IMR-90 (cell line): ENCODE measurements around the gene FOXD4L3. TPM values are rescaled to one million over a fixed set of nuclear protein-coding genes. Genes with fewer than 3 reads are reported as not detected.
"Not testable (repeated sequence)": the region's sequence is repeated elsewhere in the genome, so short reads cannot be mapped to it uniquely, and the experiment has no call there.

ENCODE experiments used
- ATAC-seq: fragments of 200-7000 bp; cut with Tn5 transposase; 2 replicates; pipeline ENCODE4 v1.9.1; 2020; ENCODE audit warnings: low read depth, mild to moderate bottlenecking, moderate library complexity
- BruUV-seq: library from RNA; stranded (reverse); fragments of 400-500 nt; replicated peaks from 2 replicates; lab custom pipeline; 2021; lab: Mats Ljungman, UMichigan
- CTCF ChIA-PET: fragments of 300-600 bp; formaldehyde crosslinking; extraction: SDS; loops from one replicate; lab custom pipeline; 2021; ENCODE audit warnings: antibody characterized with exemption; lab: Yijun Ruan, JAX
- POLR2A ChIA-PET: fragments of 300-600 bp; sonication (Branson Sonifier 250); formaldehyde crosslinking; loops from one replicate; lab custom pipeline; 2022; ENCODE audit warnings: antibody characterized with exemption; ENCODE audit not compliant: unreplicated experiment; lab: Charles Lee
- DNase-seq: peaks from one replicate; pipeline ENCODE4 v3.0.0; 2013
- H2AFZ ChIP-seq: replicated peaks from 2 replicates; pipeline ENCODE3; 2013; ENCODE audit warnings: low read length, mild to moderate bottlenecking; ENCODE audit not compliant: poor library complexity
- H2AK5ac ChIP-seq: 2 replicates; pipeline ENCODE4 v1.6.1; 2013; ENCODE audit warnings: low read depth, low read length, inconsistent platforms
- H2AK9ac ChIP-seq: replicated peaks from 2 replicates; pipeline ENCODE3; 2013; ENCODE audit warnings: mild to moderate bottlenecking, low read depth, low read length, moderate library complexity; ENCODE audit not compliant: poor library complexity
- H2BK120ac ChIP-seq: 2 replicates; pipeline ENCODE4 v1.6.1; 2013; ENCODE audit warnings: low read depth, low read length, inconsistent platforms
- H2BK15ac ChIP-seq: 3 replicates; pipeline ENCODE4 v1.6.1; 2013; ENCODE audit warnings: low read depth, low read length, inconsistent platforms
- H2BK20ac ChIP-seq: 2 replicates; pipeline ENCODE4 v1.6.1; 2013; ENCODE audit warnings: low read depth, mild to moderate bottlenecking, inconsistent platforms, low read length, moderate library complexity
- H2BK5ac ChIP-seq: 2 replicates; pipeline ENCODE4 v1.6.1; 2013; ENCODE audit warnings: mild to moderate bottlenecking, low read depth, low read length, inconsistent platforms; ENCODE audit not compliant: poor library complexity, severe bottlenecking
- H3K14ac ChIP-seq: replicated peaks from 2 replicates; pipeline ENCODE4 v1.6.1; 2013; ENCODE audit warnings: low read depth, low read length, inconsistent platforms
- H3K18ac ChIP-seq: 2 replicates; pipeline ENCODE4 v1.6.1; 2013; ENCODE audit warnings: low read depth, low read length, control low read depth
- H3K23ac ChIP-seq: 2 replicates; pipeline ENCODE4 v1.6.1; 2013; ENCODE audit warnings: low read depth, low read length, inconsistent platforms
- H3K27ac ChIP-seq: 2 replicates; pipeline ENCODE4 v1.5.1; 2013; ENCODE audit warnings: mild to moderate bottlenecking, control low read depth, low read length; ENCODE audit not compliant: insufficient read depth
- H3K27me3 ChIP-seq: 2 replicates; pipeline ENCODE4 v1.6.1; 2013; ENCODE audit warnings: low read length; ENCODE audit not compliant: control insufficient read depth, insufficient read depth
- H3K36me3 ChIP-seq: 2 replicates; pipeline ENCODE4 v1.6.1; 2013; ENCODE audit warnings: low read length, mixed read lengths; ENCODE audit not compliant: control insufficient read depth, insufficient read depth
- H3K4ac ChIP-seq: 2 replicates; pipeline ENCODE4 v1.6.1; 2013; ENCODE audit warnings: low read depth, low read length, inconsistent platforms
- H3K4me1 ChIP-seq: 2 replicates; pipeline ENCODE4 v1.6.1; 2013; ENCODE audit warnings: low read length, mixed read lengths; ENCODE audit not compliant: control insufficient read depth, insufficient read depth
- H3K4me2 ChIP-seq: 2 replicates; pipeline ENCODE4 v1.6.1; 2013; ENCODE audit warnings: low read depth, mild to moderate bottlenecking, control low read depth, low read length, moderate library complexity
- H3K4me3 ChIP-seq: 2 replicates; pipeline ENCODE4 v1.5.1; 2013; ENCODE audit warnings: low read depth, mild to moderate bottlenecking, control low read depth, low read length, moderate library complexity; ENCODE audit not compliant: insufficient read depth
- H3K56ac ChIP-seq: 2 replicates; pipeline ENCODE4 v1.6.1; 2013; ENCODE audit warnings: low read length, inconsistent platforms; ENCODE audit not compliant: insufficient read depth; ENCODE audit errors: extremely low read depth
- H3K79me1 ChIP-seq, 2 experiments: 2 replicates each; pipeline ENCODE4 v1.6.1; 2013; ENCODE audit warnings: low read length in 2 of 2, inconsistent platforms in 1 of 2, low read depth in 1 of 2
- H3K9ac ChIP-seq: 2 replicates; pipeline ENCODE4 v1.6.1; 2013; ENCODE audit warnings: low read depth, low read length, control low read depth
- H3K9me1 ChIP-seq: 2 replicates; pipeline ENCODE4 v1.6.1; 2013; ENCODE audit warnings: low read length, inconsistent platforms; ENCODE audit not compliant: insufficient read depth
- H3K9me3 ChIP-seq: 2 replicates; pipeline ENCODE4 v1.6.1; 2013; ENCODE audit warnings: low read length; ENCODE audit not compliant: control insufficient read depth, insufficient read depth
- H4K20me1 ChIP-seq: 2 replicates; pipeline ENCODE4 v1.6.1; 2013; ENCODE audit warnings: low read length, inconsistent platforms; ENCODE audit not compliant: insufficient read depth
- H4K5ac ChIP-seq: 2 replicates; pipeline ENCODE4 v1.6.1; 2013; ENCODE audit warnings: mild to moderate bottlenecking, low read depth, low read length, control low read depth
- H4K8ac ChIP-seq, 2 experiments: 2 replicates each; pipeline ENCODE4 v1.6.1; 2013; ENCODE audit warnings: low read depth in 2 of 2, low read length in 2 of 2, control low read depth in 1 of 2, inconsistent platforms in 1 of 2
- H4K91ac ChIP-seq: 2 replicates; pipeline ENCODE4 v1.6.1; 2013; ENCODE audit warnings: low read depth, low read length, inconsistent platforms; ENCODE audit not compliant: insufficient read depth
- WGBS, 2 experiments: methylation state at CpG; one replicate each; pipeline versions ENCODE4 v1.1.5 to v1.1.7; 2013; ENCODE audit warnings: missing lambda C conversion rate in 2 of 2; ENCODE audit not compliant: insufficient read length in 1 of 2; ENCODE audit errors: extremely low coverage in 2 of 2; 5-methylcytosine and 5-hydroxymethylcytosine counted together
- dilution Hi-C: fragments of 300-500 bp; cut with HindIII; formaldehyde crosslinking; loops from one replicate; pipeline ENCODE4 v1.14.3; 2018; ENCODE audit warnings: low sequenced_read_pairs; ENCODE audit not compliant: unreplicated experiment
- in situ Hi-C: fragments of 300-500 bp; cut with MboI; formaldehyde crosslinking; loops from 3 replicates; pipeline ENCODE4 v1.14.3; 2019; ENCODE audit warnings: low sequenced_read_pairs, inconsistent platforms, mixed read lengths
- intact Hi-C: fragments of 100-400 bp; cut with micrococcal nuclease; formaldehyde crosslinking; loops from 2 replicates; pipeline ENCODE4 v1.10.0; 2022
- polyA plus RNA-seq, 3 experiments: library from polyadenylated mRNA; depleted of rRNA; stranded (reverse); fragments of >200 nt; gene quantifications; 2 replicates each; pipeline ENCODE4 v1.2.3, GENCODE V29; 2012; ENCODE audit warnings: low replicate concordance in 1 of 3
- total RNA-seq: library from RNA; depleted of rRNA; stranded (reverse); fragments of >200 nt; gene quantifications from 2 replicates; pipeline ENCODE4 v1.2.3, GENCODE V29; 2012

FOXD4L3 gene
- total and polyA plus RNA-seq, 2 of the 4 experiments (the other 2 are of a cell fraction): not detected

DNA sequence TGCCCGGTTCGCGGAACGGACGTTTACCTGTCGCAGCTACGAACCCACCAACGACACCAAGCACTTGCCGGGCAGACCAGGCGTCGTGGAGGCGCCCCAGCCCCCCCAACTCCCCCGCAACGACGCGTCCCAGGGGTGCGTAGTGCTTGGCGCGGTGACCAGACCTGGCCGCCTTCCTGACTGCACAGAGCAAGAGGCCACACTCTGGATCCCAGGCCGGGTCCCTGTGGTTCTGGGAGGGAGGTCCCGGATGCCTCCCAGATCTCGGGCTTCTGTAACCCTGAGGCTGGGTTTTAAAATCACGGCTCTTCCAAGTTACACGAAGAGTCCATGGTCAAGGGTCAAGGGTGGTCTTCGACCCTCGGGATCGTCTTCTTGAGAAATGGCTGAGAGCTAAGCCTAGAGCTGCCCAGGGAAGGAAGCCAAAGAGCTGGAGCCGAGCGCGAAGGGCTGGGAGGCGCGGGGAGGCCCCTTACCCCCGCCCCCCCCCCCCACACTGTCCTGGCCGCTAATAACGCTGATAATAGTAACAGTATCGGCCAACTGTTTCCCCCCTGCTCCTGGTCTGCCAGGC, 3.8 kb downstream of the FOXD4L3 start:
- H3K9me3 ChIP-seq, H3K9me1 ChIP-seq, H3K27ac ChIP-seq, H3K79me1 ChIP-seq, in situ Hi-C loops, H3K23ac ChIP-seq, H4K20me1 ChIP-seq, H3K36me3 ChIP-seq, H3K4me3 ChIP-seq, dilution Hi-C loops, H3K18ac ChIP-seq, CTCF ChIA-PET, H4K8ac ChIP-seq, H3K4ac ChIP-seq, H4K5ac ChIP-seq, BruUV-seq, H2AK5ac ChIP-seq, H2BK15ac ChIP-seq, H2BK120ac ChIP-seq, H4K91ac ChIP-seq, H2AFZ ChIP-seq, H2BK20ac ChIP-seq, H2AK9ac ChIP-seq, H2BK5ac ChIP-seq, H3K9ac ChIP-seq, DNase-seq, H3K14ac ChIP-seq, H3K4me1 ChIP-seq, H3K4me2 ChIP-seq, ATAC-seq, H3K56ac ChIP-seq, POLR2A ChIA-PET, intact Hi-C loops, H3K27me3 ChIP-seq: not testable (repeated sequence)
- no CpG with 5 or more reads among the region's 37 CpGs for WGBS, 2 experiments

DNA sequence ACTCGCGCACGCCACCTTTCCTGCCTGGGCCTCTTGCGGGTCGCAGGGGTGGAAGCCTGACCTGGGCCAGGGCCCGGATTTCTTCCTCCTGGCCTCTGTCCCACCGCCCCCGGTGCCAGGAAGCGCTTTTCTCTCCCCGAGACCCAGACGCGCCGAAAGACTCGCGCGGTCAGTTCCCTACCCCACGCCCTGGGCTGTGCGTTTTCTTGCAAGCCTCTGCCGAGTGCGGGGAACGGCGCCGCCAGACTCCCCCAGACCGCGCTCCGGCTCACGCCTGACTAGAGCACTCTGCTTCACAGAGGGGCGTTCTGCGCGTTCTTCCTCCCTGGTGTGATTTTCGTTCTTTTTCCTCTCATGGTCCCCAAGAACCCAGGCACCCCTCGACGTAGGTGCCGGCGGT, 4.5 kb downstream of the FOXD4L3 start:
- WGBS, 2 experiments: no CpG with 5 or more reads among the region's 35 CpGs

More for the DNA sequence above, 4.5 kb downstream of the FOXD4L3 start:
- H3K4ac ChIP-seq, H2AFZ ChIP-seq, H3K18ac ChIP-seq, in situ Hi-C loops, H3K79me1 ChIP-seq, H3K4me2 ChIP-seq, H3K27ac ChIP-seq, H2AK9ac ChIP-seq, H3K14ac ChIP-seq, H2BK5ac ChIP-seq, H2BK15ac ChIP-seq, H3K36me3 ChIP-seq, intact Hi-C loops, BruUV-seq, H3K4me3 ChIP-seq, H3K56ac ChIP-seq, H2AK5ac ChIP-seq, POLR2A ChIA-PET, H3K23ac ChIP-seq, DNase-seq, H2BK20ac ChIP-seq, H3K4me1 ChIP-seq, H3K27me3 ChIP-seq, H4K5ac ChIP-seq, H2BK120ac ChIP-seq, H3K9ac ChIP-seq, CTCF ChIA-PET, H3K9me3 ChIP-seq, H4K91ac ChIP-seq, H3K9me1 ChIP-seq, H4K8ac ChIP-seq, H4K20me1 ChIP-seq, dilution Hi-C loops: not testable (repeated sequence)
- ATAC-seq: peak; percentile 25
